Ishikawa (cell line): Measurements from ENCODE around the gene MTHFD1L.
A peak's percentile ranks its signal among the peaks of the same experiment; 100 is the strongest.

Experiments
- CEBPB ChIP-seq: IDR thresholded peaks from 2 replicates; pipeline ENCODE4 v1.6.1; 2012
- EP300 ChIP-seq: IDR thresholded peaks from 2 replicates; pipeline ENCODE4 v1.6.1; 2012; ENCODE audit warnings: borderline replicate concordance
- FOXM1 ChIP-seq: IDR thresholded peaks from 2 replicates; pipeline ENCODE4 v1.6.1; 2012; ENCODE audit warnings: low read depth, borderline replicate concordance
- TF ChIP-seq, protein P1 (sequence below): IDR thresholded peaks from 2 replicates; pipeline ENCODE4 v1.6.1; 2012; ENCODE audit warnings: low read depth, mild to moderate bottlenecking

DNA sequence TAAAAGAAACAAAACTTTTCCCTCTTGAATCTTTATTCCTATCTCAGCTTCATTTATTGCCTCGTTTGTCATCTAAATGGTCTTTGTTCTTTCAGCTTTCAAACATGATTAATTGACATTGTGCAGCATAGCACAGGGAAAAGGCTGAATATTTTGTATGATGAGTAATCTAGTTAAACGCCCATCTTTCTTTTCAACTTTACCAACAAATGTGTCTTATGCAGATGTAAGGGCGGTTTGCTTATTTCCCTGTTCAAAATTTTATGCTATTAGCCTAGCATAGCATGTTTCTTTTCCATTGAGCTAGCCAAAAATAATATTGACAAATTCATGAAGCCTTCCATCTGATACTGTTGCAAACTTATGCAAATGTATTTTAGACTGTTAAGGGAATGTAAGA is 197.8 kb downstream of the MTHFD1L start:
- TF ChIP-seq, protein P1, sequence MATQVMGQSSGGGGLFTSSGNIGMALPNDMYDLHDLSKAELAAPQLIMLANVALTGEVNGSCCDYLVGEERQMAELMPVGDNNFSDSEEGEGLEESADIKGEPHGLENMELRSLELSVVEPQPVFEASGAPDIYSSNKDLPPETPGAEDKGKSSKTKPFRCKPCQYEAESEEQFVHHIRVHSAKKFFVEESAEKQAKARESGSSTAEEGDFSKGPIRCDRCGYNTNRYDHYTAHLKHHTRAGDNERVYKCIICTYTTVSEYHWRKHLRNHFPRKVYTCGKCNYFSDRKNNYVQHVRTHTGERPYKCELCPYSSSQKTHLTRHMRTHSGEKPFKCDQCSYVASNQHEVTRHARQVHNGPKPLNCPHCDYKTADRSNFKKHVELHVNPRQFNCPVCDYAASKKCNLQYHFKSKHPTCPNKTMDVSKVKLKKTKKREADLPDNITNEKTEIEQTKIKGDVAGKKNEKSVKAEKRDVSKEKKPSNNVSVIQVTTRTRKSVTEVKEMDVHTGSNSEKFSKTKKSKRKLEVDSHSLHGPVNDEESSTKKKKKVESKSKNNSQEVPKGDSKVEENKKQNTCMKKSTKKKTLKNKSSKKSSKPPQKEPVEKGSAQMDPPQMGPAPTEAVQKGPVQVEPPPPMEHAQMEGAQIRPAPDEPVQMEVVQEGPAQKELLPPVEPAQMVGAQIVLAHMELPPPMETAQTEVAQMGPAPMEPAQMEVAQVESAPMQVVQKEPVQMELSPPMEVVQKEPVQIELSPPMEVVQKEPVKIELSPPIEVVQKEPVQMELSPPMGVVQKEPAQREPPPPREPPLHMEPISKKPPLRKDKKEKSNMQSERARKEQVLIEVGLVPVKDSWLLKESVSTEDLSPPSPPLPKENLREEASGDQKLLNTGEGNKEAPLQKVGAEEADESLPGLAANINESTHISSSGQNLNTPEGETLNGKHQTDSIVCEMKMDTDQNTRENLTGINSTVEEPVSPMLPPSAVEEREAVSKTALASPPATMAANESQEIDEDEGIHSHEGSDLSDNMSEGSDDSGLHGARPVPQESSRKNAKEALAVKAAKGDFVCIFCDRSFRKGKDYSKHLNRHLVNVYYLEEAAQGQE = no peak
- peak; percentile 78; the same call in 1 of the 2 replicates for TF ChIP-seq EP300
- TF ChIP-seq CEBPB = 0 out of 2 replicates have a peak, but pooled peaks have one; percentile 10
- peak; percentile 59; the same call in 1 of the 2 replicates for TF ChIP-seq FOXM1
